GM23338 (cell line): ENCODE results near the gene KCTD1. TPM values are rescaled to one million over a fixed set of nuclear protein-coding genes. Genes with fewer than 3 reads are reported as not detected.

ENCODE experiments used
- ATAC-seq: fragments of 200-7000 bp; cut with Tn5 transposase; 3 replicates; pipeline ENCODE4 v1.9.1; 2020
- DNase-seq: peaks from one replicate; pipeline ENCODE4 v3.0.0-alpha.2; 2015; ENCODE audit warnings: low spot score
- H2AFZ ChIP-seq: fragments of 200-600 bp; sonication (generic); 2 replicates; pipeline ENCODE4 v1.8.0; 2016; ENCODE audit warnings: antibody characterized with exemption, mild to moderate bottlenecking, moderate library complexity
- H3F3A ChIP-seq: fragments of 200-600 bp; sonication (generic); replicated peaks from 2 replicates; pipeline ENCODE4 v1.8.0; 2017; ENCODE audit warnings: antibody characterized with exemption, mixed run types, low read depth
- H3K27ac ChIP-seq: fragments of 200-600 bp; sonication (generic); 2 replicates; pipeline ENCODE4 v1.6.1; 2016; ENCODE audit warnings: low read depth
- H3K27me3 ChIP-seq: fragments of 200-600 bp; sonication (generic); 2 replicates; pipeline ENCODE4 v1.8.0; 2016; ENCODE audit warnings: mild to moderate bottlenecking, mixed run types, moderate library complexity; ENCODE audit not compliant: insufficient read depth
- H3K36me3 ChIP-seq: fragments of 200-600 bp; sonication (generic); 2 replicates; pipeline ENCODE4 v1.8.0; 2016; ENCODE audit warnings: mild to moderate bottlenecking; ENCODE audit not compliant: insufficient read depth
- H3K4me1 ChIP-seq: fragments of 200-600 bp; sonication (generic); 2 replicates; pipeline ENCODE4 v1.8.0; 2016; ENCODE audit warnings: mild to moderate bottlenecking, moderate library complexity; ENCODE audit not compliant: insufficient read depth
- H3K4me2 ChIP-seq: fragments of 200-600 bp; sonication (generic); 2 replicates; pipeline ENCODE4 v1.7.1; 2017; ENCODE audit warnings: mixed run types
- H3K4me3 ChIP-seq: fragments of 200-600 bp; sonication (generic); 2 replicates; pipeline ENCODE4 v1.6.1; 2016; ENCODE audit warnings: mixed run types
- H3K79me2 ChIP-seq: fragments of 200-600 bp; sonication (generic); replicated peaks from 2 replicates; pipeline ENCODE4 v1.8.0; 2017; ENCODE audit warnings: mild to moderate bottlenecking; ENCODE audit not compliant: insufficient read depth
- H3K9me2 ChIP-seq: fragments of 200-600 bp; sonication (generic); 2 replicates; pipeline ENCODE4 v1.8.0; 2017; ENCODE audit not compliant: insufficient read depth
- H4K20me1 ChIP-seq: fragments of 200-600 bp; sonication (generic); replicated peaks from 2 replicates; pipeline ENCODE4 v1.8.0; 2017; ENCODE audit warnings: mild to moderate bottlenecking; ENCODE audit not compliant: insufficient read depth
- H3K27ac Mint-ChIP-seq: 2 replicates; pipeline ENCODE4 v1.8.0; 2020; ENCODE audit warnings: inconsistent platforms, mild to moderate bottlenecking, moderate library complexity, mixed read lengths
- H3K27me3 Mint-ChIP-seq: 3 replicates; pipeline ENCODE4 v1.8.0; 2022; ENCODE audit warnings: low read depth, mild to moderate bottlenecking, moderate library complexity, mixed read lengths, inconsistent platforms; ENCODE audit not compliant: insufficient read depth, poor library complexity
- H3K36me3 Mint-ChIP-seq: 3 replicates; pipeline ENCODE4 v1.8.0; 2021; ENCODE audit warnings: low read depth, mild to moderate bottlenecking, inconsistent platforms, moderate library complexity, mixed read lengths
- H3K4me1 Mint-ChIP-seq: 3 replicates; pipeline ENCODE4 v1.8.0; 2020; ENCODE audit warnings: mild to moderate bottlenecking, inconsistent platforms, mixed read lengths
- H3K4me3 Mint-ChIP-seq: 3 replicates; pipeline ENCODE4 v1.8.0; 2021; ENCODE audit warnings: moderate library complexity, mild to moderate bottlenecking, inconsistent platforms, mixed read lengths
- H3K9me3 Mint-ChIP-seq: 3 replicates; pipeline ENCODE4 v1.8.0; 2020; ENCODE audit warnings: moderate library complexity, mild to moderate bottlenecking, inconsistent platforms, mixed read lengths
- CREB1 ChIP-seq: fragments of 250-450 bp; sonication (Bioruptor Pico); IDR thresholded peaks from 2 replicates; pipeline ENCODE4 v1.5.0; 2020; ENCODE audit warnings: low read depth, mild to moderate bottlenecking, moderate library complexity
- EZH2 ChIP-seq: fragments of 200-600 bp; sonication (generic); IDR thresholded peaks from one replicate; pipeline ENCODE4 v1.8.0; 2017; ENCODE audit warnings: antibody characterized with exemption, mild to moderate bottlenecking, low read depth; ENCODE audit not compliant: unreplicated experiment
- EZH2phosphoT487 ChIP-seq: fragments of 200-600 bp; sonication (generic); IDR thresholded peaks from one replicate; pipeline ENCODE4 v1.8.1; 2018; ENCODE audit warnings: antibody characterized with exemption; ENCODE audit not compliant: unreplicated experiment
- NANOG ChIP-seq: IDR thresholded peaks from 2 replicates; pipeline ENCODE4 v1.6.1; 2016; ENCODE audit warnings: antibody characterized with exemption, borderline replicate concordance
- POLR2AphosphoS5 ChIP-seq: IDR thresholded peaks from 2 replicates; pipeline ENCODE4 v1.6.1; 2016; ENCODE audit warnings: antibody characterized with exemption, low read depth
- STAT1 ChIP-seq: IDR thresholded peaks from one replicate; pipeline ENCODE4 v1.6.1; 2016; ENCODE audit warnings: antibody characterized with exemption; ENCODE audit not compliant: unreplicated experiment
- ZNF114 ChIP-seq: fragments of 250-450 bp; sonication (Bioruptor Pico); IDR thresholded peaks from 2 replicates; pipeline ENCODE4 v1.5.0; 2020; ENCODE audit warnings: mild to moderate bottlenecking, moderate library complexity
- ZNF331 ChIP-seq: fragments of 250-450 bp; sonication (Bioruptor Pico); IDR thresholded peaks from 2 replicates; pipeline ENCODE4 v1.5.0; 2020; ENCODE audit warnings: low read depth, mild to moderate bottlenecking, moderate library complexity
- ZNF462 ChIP-seq: fragments of 250-450 bp; sonication (Bioruptor Pico); IDR thresholded peaks from 2 replicates; pipeline ENCODE4 v1.5.0; 2020; ENCODE audit warnings: mild to moderate bottlenecking, moderate library complexity
- polyA plus RNA-seq: library from polyadenylated mRNA; unstranded; fragments of >200 nt; fragmentation: Nextera tagmentation; extraction: Ambion mirVana; gene quantifications from 2 replicates; pipeline ENCODE4 v1.2.1, GENCODE V29; 2016
- total RNA-seq: library from RNA; depleted of rRNA; stranded (reverse); fragments of >200 nt; shearing (Covaris generic); gene quantifications from 2 replicates; pipeline ENCODE4 v1.2.3, GENCODE V29; 2014
- TF ChIP-seq, protein P1 (sequence below): IDR thresholded peaks from 2 replicates; pipeline ENCODE4 v1.6.1; 2016; ENCODE audit warnings: antibody characterized with exemption

Gene KCTD1
- total and polyA plus RNA-seq, 2 experiments from 2014 or later, result 7.1 to 20.5 TPM

- TF ChIP-seq ZNF462 (CRISPR knock-in tag), result no peak
Observed at GRCh38 chr18:26568926-26569665, 20.7 kb upstream of the KCTD1 start (continued).

DNA sequence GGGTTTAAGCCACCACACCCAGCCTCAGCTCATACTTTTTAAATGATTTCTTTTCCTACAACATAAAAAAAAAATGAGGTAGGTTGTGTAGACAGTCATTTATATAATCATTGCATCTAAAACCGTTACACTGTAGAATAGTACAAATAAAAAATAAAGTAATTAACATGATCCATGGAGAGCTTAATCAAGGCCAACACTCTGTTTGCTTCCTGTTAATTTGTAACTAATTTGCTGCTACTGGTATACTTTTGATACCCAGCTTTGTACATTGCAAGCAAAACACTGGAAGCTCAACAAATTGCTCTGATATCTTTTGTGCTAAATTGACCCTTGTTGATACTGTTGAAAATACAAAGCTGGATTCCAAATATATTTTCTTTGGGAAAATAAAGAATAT, 20.2 kb upstream of the KCTD1 start:
- Histone ChIP-seq H3K27ac (no peak overlapping the region), H3K4me2 (peak overlapping the region; percentile 39; the same call in 1 of the 2 replicates), H2AFZ (no peak overlapping the region), H3K36me3 (no peaks in the 10 kb centered on the region), H3K79me2 (no peaks in the 10 kb centered on the region), H3K4me3 (no peak overlapping the region), H3K9me2 (no peaks in the 10 kb centered on the region), H3F3A (no peaks in the 10 kb centered on the region), H3K4me1 (peaks cover 13% of the 10 kb centered on the region), H3K27me3 (peaks cover 22% of the 10 kb centered on the region; the same call in 1 of the 2 replicates), H4K20me1 (no peaks in the 10 kb centered on the region)
- no peaks in the 10 kb centered on the region for H3K9me3 Mint-ChIP-seq
- ATAC-seq (no peak), DNase-seq (no peak)
- H3K27ac Mint-ChIP-seq, result no peak overlapping the region
- TF ChIP-seq ZNF114 (no peak), EZH2 (no peak), EZH2phosphoT487 (no peak), POLR2AphosphoS5 (no peak), ZNF331 (CRISPR knock-in tag) (no peak), STAT1 (no peak), NANOG (no peak), CREB1 (CRISPR knock-in tag) (no peak)
- TF ChIP-seq, protein P1, sequence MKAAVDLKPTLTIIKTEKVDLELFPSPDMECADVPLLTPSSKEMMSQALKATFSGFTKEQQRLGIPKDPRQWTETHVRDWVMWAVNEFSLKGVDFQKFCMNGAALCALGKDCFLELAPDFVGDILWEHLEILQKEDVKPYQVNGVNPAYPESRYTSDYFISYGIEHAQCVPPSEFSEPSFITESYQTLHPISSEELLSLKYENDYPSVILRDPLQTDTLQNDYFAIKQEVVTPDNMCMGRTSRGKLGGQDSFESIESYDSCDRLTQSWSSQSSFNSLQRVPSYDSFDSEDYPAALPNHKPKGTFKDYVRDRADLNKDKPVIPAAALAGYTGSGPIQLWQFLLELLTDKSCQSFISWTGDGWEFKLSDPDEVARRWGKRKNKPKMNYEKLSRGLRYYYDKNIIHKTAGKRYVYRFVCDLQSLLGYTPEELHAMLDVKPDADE, result no peak
- H3K4me3 Mint-ChIP-seq, result no peak overlapping the region
- H3K4me1 Mint-ChIP-seq, result peaks cover 34% of the 10 kb centered on the region
- peaks cover 7% of the 10 kb centered on the region for H3K27me3 Mint-ChIP-seq
- no peaks in the 10 kb centered on the region for H3K36me3 Mint-ChIP-seq
